IMR-90 (cell line): Measurements from ENCODE around the gene SPPL2B. TPM values are rescaled to one million over a fixed set of nuclear protein-coding genes. Genes with fewer than 3 reads are reported as not detected.

ENCODE experiments used
- ATAC-seq: fragments of 200-7000 bp; cut with Tn5 transposase; 2 replicates; pipeline ENCODE4 v1.9.1; 2020; ENCODE audit warnings: low read depth, mild to moderate bottlenecking, moderate library complexity
- BruUV-seq: library from RNA; stranded (reverse); fragments of 400-500 nt; replicated peaks from 2 replicates; lab custom pipeline; 2021; lab: Mats Ljungman, UMichigan
- CTCF ChIA-PET: fragments of 300-600 bp; formaldehyde crosslinking; extraction: SDS; loops from one replicate; lab custom pipeline; 2021; ENCODE audit warnings: antibody characterized with exemption; lab: Yijun Ruan, JAX
- POLR2A ChIA-PET: fragments of 300-600 bp; sonication (Branson Sonifier 250); formaldehyde crosslinking; loops from one replicate; lab custom pipeline; 2022; ENCODE audit warnings: antibody characterized with exemption; ENCODE audit not compliant: unreplicated experiment; lab: Charles Lee
- DNase-seq: peaks from one replicate; pipeline ENCODE4 v3.0.0; 2013
- H2AFZ ChIP-seq: replicated peaks from 2 replicates; pipeline ENCODE3; 2013; ENCODE audit warnings: low read length, mild to moderate bottlenecking; ENCODE audit not compliant: poor library complexity
- H2AK5ac ChIP-seq: 2 replicates; pipeline ENCODE4 v1.6.1; 2013; ENCODE audit warnings: low read depth, low read length, inconsistent platforms
- H2AK9ac ChIP-seq: replicated peaks from 2 replicates; pipeline ENCODE3; 2013; ENCODE audit warnings: mild to moderate bottlenecking, low read depth, low read length, moderate library complexity; ENCODE audit not compliant: poor library complexity
- H2BK120ac ChIP-seq: 2 replicates; pipeline ENCODE4 v1.6.1; 2013; ENCODE audit warnings: low read depth, low read length, inconsistent platforms
- H2BK15ac ChIP-seq: 3 replicates; pipeline ENCODE4 v1.6.1; 2013; ENCODE audit warnings: low read depth, low read length, inconsistent platforms
- H2BK20ac ChIP-seq: 2 replicates; pipeline ENCODE4 v1.6.1; 2013; ENCODE audit warnings: low read depth, mild to moderate bottlenecking, inconsistent platforms, low read length, moderate library complexity
- H2BK5ac ChIP-seq: 2 replicates; pipeline ENCODE4 v1.6.1; 2013; ENCODE audit warnings: mild to moderate bottlenecking, low read depth, low read length, inconsistent platforms; ENCODE audit not compliant: poor library complexity, severe bottlenecking
- H3K14ac ChIP-seq: replicated peaks from 2 replicates; pipeline ENCODE4 v1.6.1; 2013; ENCODE audit warnings: low read depth, low read length, inconsistent platforms
- H3K18ac ChIP-seq: 2 replicates; pipeline ENCODE4 v1.6.1; 2013; ENCODE audit warnings: low read depth, low read length, control low read depth
- H3K23ac ChIP-seq: 2 replicates; pipeline ENCODE4 v1.6.1; 2013; ENCODE audit warnings: low read depth, low read length, inconsistent platforms
- H3K27ac ChIP-seq: 2 replicates; pipeline ENCODE4 v1.5.1; 2013; ENCODE audit warnings: mild to moderate bottlenecking, control low read depth, low read length; ENCODE audit not compliant: insufficient read depth
- H3K27me3 ChIP-seq: 2 replicates; pipeline ENCODE4 v1.6.1; 2013; ENCODE audit warnings: low read length; ENCODE audit not compliant: control insufficient read depth, insufficient read depth
- H3K36me3 ChIP-seq: 2 replicates; pipeline ENCODE4 v1.6.1; 2013; ENCODE audit warnings: low read length, mixed read lengths; ENCODE audit not compliant: control insufficient read depth, insufficient read depth
- H3K4ac ChIP-seq: 2 replicates; pipeline ENCODE4 v1.6.1; 2013; ENCODE audit warnings: low read depth, low read length, inconsistent platforms
- H3K4me1 ChIP-seq: 2 replicates; pipeline ENCODE4 v1.6.1; 2013; ENCODE audit warnings: low read length, mixed read lengths; ENCODE audit not compliant: control insufficient read depth, insufficient read depth
- H3K4me2 ChIP-seq: 2 replicates; pipeline ENCODE4 v1.6.1; 2013; ENCODE audit warnings: low read depth, mild to moderate bottlenecking, control low read depth, low read length, moderate library complexity
- H3K4me3 ChIP-seq: 2 replicates; pipeline ENCODE4 v1.5.1; 2013; ENCODE audit warnings: low read depth, mild to moderate bottlenecking, control low read depth, low read length, moderate library complexity; ENCODE audit not compliant: insufficient read depth
- H3K56ac ChIP-seq: 2 replicates; pipeline ENCODE4 v1.6.1; 2013; ENCODE audit warnings: low read length, inconsistent platforms; ENCODE audit not compliant: insufficient read depth; ENCODE audit errors: extremely low read depth
- H3K79me1 ChIP-seq, 2 experiments: 2 replicates each; pipeline ENCODE4 v1.6.1; 2013; ENCODE audit warnings: low read length in 2 of 2, inconsistent platforms in 1 of 2, low read depth in 1 of 2
- H3K9ac ChIP-seq: 2 replicates; pipeline ENCODE4 v1.6.1; 2013; ENCODE audit warnings: low read depth, low read length, control low read depth
- H3K9me1 ChIP-seq: 2 replicates; pipeline ENCODE4 v1.6.1; 2013; ENCODE audit warnings: low read length, inconsistent platforms; ENCODE audit not compliant: insufficient read depth
- H3K9me3 ChIP-seq: 2 replicates; pipeline ENCODE4 v1.6.1; 2013; ENCODE audit warnings: low read length; ENCODE audit not compliant: control insufficient read depth, insufficient read depth
- H4K20me1 ChIP-seq: 2 replicates; pipeline ENCODE4 v1.6.1; 2013; ENCODE audit warnings: low read length, inconsistent platforms; ENCODE audit not compliant: insufficient read depth
- H4K5ac ChIP-seq: 2 replicates; pipeline ENCODE4 v1.6.1; 2013; ENCODE audit warnings: mild to moderate bottlenecking, low read depth, low read length, control low read depth
- H4K8ac ChIP-seq, 2 experiments: 2 replicates each; pipeline ENCODE4 v1.6.1; 2013; ENCODE audit warnings: low read depth in 2 of 2, low read length in 2 of 2, control low read depth in 1 of 2, inconsistent platforms in 1 of 2
- H4K91ac ChIP-seq: 2 replicates; pipeline ENCODE4 v1.6.1; 2013; ENCODE audit warnings: low read depth, low read length, inconsistent platforms; ENCODE audit not compliant: insufficient read depth
- BHLHE40 ChIP-seq: fragments of 150-350 bp; IDR thresholded peaks from 2 replicates; pipeline ENCODE4 v1.6.1; 2016; ENCODE audit warnings: mild to moderate bottlenecking, low read depth, low read length
- CHD1 ChIP-seq: IDR thresholded peaks from 2 replicates; pipeline ENCODE4 v1.6.1; 2012; ENCODE audit warnings: low read depth, low read length, improper control_type of control experiment
- FOS ChIP-seq: fragments of 150-350 bp; IDR thresholded peaks from 2 replicates; pipeline ENCODE4 v1.6.1; 2016; ENCODE audit warnings: low read depth, low read length
- MAFK ChIP-seq: IDR thresholded peaks from 2 replicates; pipeline ENCODE4 v1.6.1; 2012; ENCODE audit warnings: low read depth, low read length, improper control_type of control experiment
- MAZ ChIP-seq: IDR thresholded peaks from 2 replicates; pipeline ENCODE4 v1.6.1; 2012; ENCODE audit warnings: low read depth, mild to moderate bottlenecking, low read length, improper control_type of control experiment, moderate library complexity, borderline replicate concordance
- MXI1 ChIP-seq: IDR thresholded peaks from 2 replicates; pipeline ENCODE4 v1.6.1; 2012; ENCODE audit warnings: low read depth, mild to moderate bottlenecking, low read length, moderate library complexity, borderline replicate concordance
- NFE2L2 ChIP-seq: fragments of 150-350 bp; IDR thresholded peaks from 2 replicates; pipeline ENCODE4 v1.6.1; 2016; ENCODE audit warnings: low read depth, mild to moderate bottlenecking, low read length
- POLR2A ChIP-seq: IDR thresholded peaks from 2 replicates; pipeline ENCODE4 v1.6.1; 2012; ENCODE audit warnings: mild to moderate bottlenecking, low read depth, low read length
- RAD21 ChIP-seq: IDR thresholded peaks from 2 replicates; pipeline ENCODE4 v1.6.1; 2012; ENCODE audit warnings: low read length, improper control_type of control experiment
- RCOR1 ChIP-seq: IDR thresholded peaks from 2 replicates; pipeline ENCODE4 v1.6.1; 2012; ENCODE audit warnings: mild to moderate bottlenecking, low read length, improper control_type of control experiment; ENCODE audit not compliant: insufficient replicate concordance
- WGBS, 2 experiments: methylation state at CpG; one replicate each; pipeline versions ENCODE4 v1.1.5 to v1.1.7; 2013; ENCODE audit warnings: missing lambda C conversion rate in 2 of 2; ENCODE audit not compliant: insufficient read length in 1 of 2; ENCODE audit errors: extremely low coverage in 2 of 2; 5-methylcytosine and 5-hydroxymethylcytosine counted together
- dilution Hi-C: fragments of 300-500 bp; cut with HindIII; formaldehyde crosslinking; loops from one replicate; pipeline ENCODE4 v1.14.3; 2018; ENCODE audit warnings: low sequenced_read_pairs; ENCODE audit not compliant: unreplicated experiment
- in situ Hi-C: fragments of 300-500 bp; cut with MboI; formaldehyde crosslinking; loops from 3 replicates; pipeline ENCODE4 v1.14.3; 2019; ENCODE audit warnings: low sequenced_read_pairs, inconsistent platforms, mixed read lengths
- intact Hi-C: fragments of 100-400 bp; cut with micrococcal nuclease; formaldehyde crosslinking; loops from 2 replicates; pipeline ENCODE4 v1.10.0; 2022
- polyA plus RNA-seq, 3 experiments: library from polyadenylated mRNA; depleted of rRNA; stranded (reverse); fragments of >200 nt; gene quantifications; 2 replicates each; pipeline ENCODE4 v1.2.3, GENCODE V29; 2012; ENCODE audit warnings: low replicate concordance in 1 of 3
- total RNA-seq: library from RNA; depleted of rRNA; stranded (reverse); fragments of >200 nt; gene quantifications from 2 replicates; pipeline ENCODE4 v1.2.3, GENCODE V29; 2012
- TF ChIP-seq, protein P1 (sequence below): conservative IDR thresholded peaks from 2 replicates; pipeline ENCODE4 v1.5.1; 2012; ENCODE audit warnings: mild to moderate bottlenecking, low read depth, low read length, improper control_type of control experiment
- TF ChIP-seq, protein P2 (sequence below): fragments of 150-350 bp; IDR thresholded peaks from 2 replicates; pipeline ENCODE4 v1.6.1; 2016; ENCODE audit warnings: low read depth, mild to moderate bottlenecking, low read length, moderate library complexity, borderline replicate concordance
- TF ChIP-seq, protein P3 (sequence below): fragments of 150-350 bp; IDR thresholded peaks from 2 replicates; pipeline ENCODE4 v1.6.1; 2017; ENCODE audit warnings: mild to moderate bottlenecking, antibody characterized with exemption, low read length, low read depth

The SPPL2B gene
- total and polyA plus RNA-seq, 2 of the 4 experiments (the other 2 are of a cell fraction): 3.4 to 45.7 TPM

DNA sequence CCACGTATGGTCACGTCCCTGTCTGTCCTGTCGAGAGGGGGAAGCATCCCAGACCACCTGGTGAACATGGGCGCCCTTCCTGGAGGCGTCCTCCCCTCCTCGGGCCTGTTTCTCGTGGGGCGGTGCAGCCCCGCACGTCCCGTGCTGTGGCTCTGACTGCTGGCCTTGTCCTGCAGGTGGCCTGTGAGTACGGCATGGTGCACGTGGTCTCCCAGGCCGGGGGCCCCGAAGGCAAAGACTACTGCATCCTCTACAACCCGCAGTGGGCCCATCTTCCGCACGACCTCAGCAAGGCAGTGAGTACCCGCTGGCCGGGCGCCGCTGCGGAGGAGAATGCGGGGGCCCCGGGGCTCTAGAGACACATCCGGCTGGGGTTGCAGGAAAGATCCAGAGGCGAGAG, 5.9 kb downstream of the SPPL2B start:
- Histone ChIP-seq H4K91ac (no peak overlapping the region), H3K23ac (no peak overlapping the region), H3K4me3 (no peak overlapping the region), H2AFZ (no peak overlapping the region), H3K9ac (no peak overlapping the region), H2AK5ac (no peak overlapping the region), H3K9me3 (no peaks in the 10 kb centered on the region), H3K4me2 (no peak overlapping the region), H3K79me1 (peaks cover 33 to 70% of the 10 kb centered on the region in 2 experiments), H4K8ac (no peak overlapping the region), H3K14ac (no peak overlapping the region), H3K4ac (no peak overlapping the region), H3K27me3 (no peaks in the 10 kb centered on the region), H3K27ac (no peak overlapping the region), H4K20me1 (peaks cover 41% of the 10 kb centered on the region), H3K56ac (no peak overlapping the region), H2AK9ac (no peak overlapping the region), H2BK15ac (no peak overlapping the region), H3K36me3 (peaks cover 3% of the 10 kb centered on the region; the same call in 1 of the 2 replicates), H4K5ac (no peak overlapping the region), H3K9me1 (peaks cover 13% of the 10 kb centered on the region), H3K4me1 (peaks cover 3% of the 10 kb centered on the region), H2BK20ac (no peak overlapping the region), H2BK120ac (no peak overlapping the region), H3K18ac (no peak overlapping the region), H2BK5ac (no peak overlapping the region)
- TF ChIP-seq, protein P1, sequence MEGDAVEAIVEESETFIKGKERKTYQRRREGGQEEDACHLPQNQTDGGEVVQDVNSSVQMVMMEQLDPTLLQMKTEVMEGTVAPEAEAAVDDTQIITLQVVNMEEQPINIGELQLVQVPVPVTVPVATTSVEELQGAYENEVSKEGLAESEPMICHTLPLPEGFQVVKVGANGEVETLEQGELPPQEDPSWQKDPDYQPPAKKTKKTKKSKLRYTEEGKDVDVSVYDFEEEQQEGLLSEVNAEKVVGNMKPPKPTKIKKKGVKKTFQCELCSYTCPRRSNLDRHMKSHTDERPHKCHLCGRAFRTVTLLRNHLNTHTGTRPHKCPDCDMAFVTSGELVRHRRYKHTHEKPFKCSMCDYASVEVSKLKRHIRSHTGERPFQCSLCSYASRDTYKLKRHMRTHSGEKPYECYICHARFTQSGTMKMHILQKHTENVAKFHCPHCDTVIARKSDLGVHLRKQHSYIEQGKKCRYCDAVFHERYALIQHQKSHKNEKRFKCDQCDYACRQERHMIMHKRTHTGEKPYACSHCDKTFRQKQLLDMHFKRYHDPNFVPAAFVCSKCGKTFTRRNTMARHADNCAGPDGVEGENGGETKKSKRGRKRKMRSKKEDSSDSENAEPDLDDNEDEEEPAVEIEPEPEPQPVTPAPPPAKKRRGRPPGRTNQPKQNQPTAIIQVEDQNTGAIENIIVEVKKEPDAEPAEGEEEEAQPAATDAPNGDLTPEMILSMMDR: no peak
- TF ChIP-seq, protein P2, sequence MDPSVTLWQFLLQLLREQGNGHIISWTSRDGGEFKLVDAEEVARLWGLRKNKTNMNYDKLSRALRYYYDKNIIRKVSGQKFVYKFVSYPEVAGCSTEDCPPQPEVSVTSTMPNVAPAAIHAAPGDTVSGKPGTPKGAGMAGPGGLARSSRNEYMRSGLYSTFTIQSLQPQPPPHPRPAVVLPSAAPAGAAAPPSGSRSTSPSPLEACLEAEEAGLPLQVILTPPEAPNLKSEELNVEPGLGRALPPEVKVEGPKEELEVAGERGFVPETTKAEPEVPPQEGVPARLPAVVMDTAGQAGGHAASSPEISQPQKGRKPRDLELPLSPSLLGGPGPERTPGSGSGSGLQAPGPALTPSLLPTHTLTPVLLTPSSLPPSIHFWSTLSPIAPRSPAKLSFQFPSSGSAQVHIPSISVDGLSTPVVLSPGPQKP: no peak
- no peak for TF ChIP-seq POLR2A
- no peak for TF ChIP-seq RCOR1
- no peak for TF ChIP-seq MAFK
- TF ChIP-seq FOS: no peak
- no peak for TF ChIP-seq MXI1
- no peak for TF ChIP-seq RAD21
- TF ChIP-seq, protein P3, sequence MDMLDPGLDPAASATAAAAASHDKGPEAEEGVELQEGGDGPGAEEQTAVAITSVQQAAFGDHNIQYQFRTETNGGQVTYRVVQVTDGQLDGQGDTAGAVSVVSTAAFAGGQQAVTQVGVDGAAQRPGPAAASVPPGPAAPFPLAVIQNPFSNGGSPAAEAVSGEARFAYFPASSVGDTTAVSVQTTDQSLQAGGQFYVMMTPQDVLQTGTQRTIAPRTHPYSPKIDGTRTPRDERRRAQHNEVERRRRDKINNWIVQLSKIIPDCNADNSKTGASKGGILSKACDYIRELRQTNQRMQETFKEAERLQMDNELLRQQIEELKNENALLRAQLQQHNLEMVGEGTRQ: no peak
- no peak for TF ChIP-seq MAZ
- no peak for TF ChIP-seq CHD1
- TF ChIP-seq BHLHE40: no peak
- TF ChIP-seq NFE2L2: no peak
- DNase-seq (no peak), ATAC-seq (no peak)
- ChIA-PET CTCF (no interaction called here), POLR2A (no interaction called here)
- 97% methylated on average over 19 of the region's 27 CpGs; no CpG with 5 or more reads in 1 of the 2 experiments for WGBS, 2 experiments
- dilution Hi-C loops: no loop called here
- intact Hi-C loops: no loop called here
- in situ Hi-C loops: no loop called here
- no TSS peak for BruUV-seq
